IMR-90 (cell line): ENCODE measurements around the gene NPTX1. TPM values are rescaled to one million over a fixed set of nuclear protein-coding genes. Genes with fewer than 3 reads are reported as not detected.

Source experiments
- ATAC-seq: fragments of 200-7000 bp; cut with Tn5 transposase; 2 replicates; pipeline ENCODE4 v1.9.1; 2020; ENCODE audit warnings: low read depth, mild to moderate bottlenecking, moderate library complexity
- BruUV-seq: library from RNA; stranded (reverse); fragments of 400-500 nt; replicated peaks from 2 replicates; lab custom pipeline; 2021; lab: Mats Ljungman, UMichigan
- CTCF ChIA-PET: fragments of 300-600 bp; formaldehyde crosslinking; extraction: SDS; loops from one replicate; lab custom pipeline; 2021; ENCODE audit warnings: antibody characterized with exemption; lab: Yijun Ruan, JAX
- POLR2A ChIA-PET: fragments of 300-600 bp; sonication (Branson Sonifier 250); formaldehyde crosslinking; loops from one replicate; lab custom pipeline; 2022; ENCODE audit warnings: antibody characterized with exemption; ENCODE audit not compliant: unreplicated experiment; lab: Charles Lee
- DNase-seq: peaks from one replicate; pipeline ENCODE4 v3.0.0; 2013
- H2AFZ ChIP-seq: replicated peaks from 2 replicates; pipeline ENCODE3; 2013; ENCODE audit warnings: low read length, mild to moderate bottlenecking; ENCODE audit not compliant: poor library complexity
- H2AK5ac ChIP-seq: 2 replicates; pipeline ENCODE4 v1.6.1; 2013; ENCODE audit warnings: low read depth, low read length, inconsistent platforms
- H2AK9ac ChIP-seq: replicated peaks from 2 replicates; pipeline ENCODE3; 2013; ENCODE audit warnings: mild to moderate bottlenecking, low read depth, low read length, moderate library complexity; ENCODE audit not compliant: poor library complexity
- H2BK120ac ChIP-seq: 2 replicates; pipeline ENCODE4 v1.6.1; 2013; ENCODE audit warnings: low read depth, low read length, inconsistent platforms
- H2BK15ac ChIP-seq: 3 replicates; pipeline ENCODE4 v1.6.1; 2013; ENCODE audit warnings: low read depth, low read length, inconsistent platforms
- H2BK20ac ChIP-seq: 2 replicates; pipeline ENCODE4 v1.6.1; 2013; ENCODE audit warnings: low read depth, mild to moderate bottlenecking, inconsistent platforms, low read length, moderate library complexity
- H2BK5ac ChIP-seq: 2 replicates; pipeline ENCODE4 v1.6.1; 2013; ENCODE audit warnings: mild to moderate bottlenecking, low read depth, low read length, inconsistent platforms; ENCODE audit not compliant: poor library complexity, severe bottlenecking
- H3K14ac ChIP-seq: replicated peaks from 2 replicates; pipeline ENCODE4 v1.6.1; 2013; ENCODE audit warnings: low read depth, low read length, inconsistent platforms
- H3K18ac ChIP-seq: 2 replicates; pipeline ENCODE4 v1.6.1; 2013; ENCODE audit warnings: low read depth, low read length, control low read depth
- H3K23ac ChIP-seq: 2 replicates; pipeline ENCODE4 v1.6.1; 2013; ENCODE audit warnings: low read depth, low read length, inconsistent platforms
- H3K27ac ChIP-seq: 2 replicates; pipeline ENCODE4 v1.5.1; 2013; ENCODE audit warnings: mild to moderate bottlenecking, control low read depth, low read length; ENCODE audit not compliant: insufficient read depth
- H3K27me3 ChIP-seq: 2 replicates; pipeline ENCODE4 v1.6.1; 2013; ENCODE audit warnings: low read length; ENCODE audit not compliant: control insufficient read depth, insufficient read depth
- H3K36me3 ChIP-seq: 2 replicates; pipeline ENCODE4 v1.6.1; 2013; ENCODE audit warnings: low read length, mixed read lengths; ENCODE audit not compliant: control insufficient read depth, insufficient read depth
- H3K4ac ChIP-seq: 2 replicates; pipeline ENCODE4 v1.6.1; 2013; ENCODE audit warnings: low read depth, low read length, inconsistent platforms
- H3K4me1 ChIP-seq: 2 replicates; pipeline ENCODE4 v1.6.1; 2013; ENCODE audit warnings: low read length, mixed read lengths; ENCODE audit not compliant: control insufficient read depth, insufficient read depth
- H3K4me2 ChIP-seq: 2 replicates; pipeline ENCODE4 v1.6.1; 2013; ENCODE audit warnings: low read depth, mild to moderate bottlenecking, control low read depth, low read length, moderate library complexity
- H3K4me3 ChIP-seq: 2 replicates; pipeline ENCODE4 v1.5.1; 2013; ENCODE audit warnings: low read depth, mild to moderate bottlenecking, control low read depth, low read length, moderate library complexity; ENCODE audit not compliant: insufficient read depth
- H3K56ac ChIP-seq: 2 replicates; pipeline ENCODE4 v1.6.1; 2013; ENCODE audit warnings: low read length, inconsistent platforms; ENCODE audit not compliant: insufficient read depth; ENCODE audit errors: extremely low read depth
- H3K79me1 ChIP-seq, 2 experiments: 2 replicates each; pipeline ENCODE4 v1.6.1; 2013; ENCODE audit warnings: low read length in 2 of 2, inconsistent platforms in 1 of 2, low read depth in 1 of 2
- H3K9ac ChIP-seq: 2 replicates; pipeline ENCODE4 v1.6.1; 2013; ENCODE audit warnings: low read depth, low read length, control low read depth
- H3K9me1 ChIP-seq: 2 replicates; pipeline ENCODE4 v1.6.1; 2013; ENCODE audit warnings: low read length, inconsistent platforms; ENCODE audit not compliant: insufficient read depth
- H3K9me3 ChIP-seq: 2 replicates; pipeline ENCODE4 v1.6.1; 2013; ENCODE audit warnings: low read length; ENCODE audit not compliant: control insufficient read depth, insufficient read depth
- H4K20me1 ChIP-seq: 2 replicates; pipeline ENCODE4 v1.6.1; 2013; ENCODE audit warnings: low read length, inconsistent platforms; ENCODE audit not compliant: insufficient read depth
- H4K5ac ChIP-seq: 2 replicates; pipeline ENCODE4 v1.6.1; 2013; ENCODE audit warnings: mild to moderate bottlenecking, low read depth, low read length, control low read depth
- H4K8ac ChIP-seq, 2 experiments: 2 replicates each; pipeline ENCODE4 v1.6.1; 2013; ENCODE audit warnings: low read depth in 2 of 2, low read length in 2 of 2, control low read depth in 1 of 2, inconsistent platforms in 1 of 2
- H4K91ac ChIP-seq: 2 replicates; pipeline ENCODE4 v1.6.1; 2013; ENCODE audit warnings: low read depth, low read length, inconsistent platforms; ENCODE audit not compliant: insufficient read depth
- BHLHE40 ChIP-seq: fragments of 150-350 bp; IDR thresholded peaks from 2 replicates; pipeline ENCODE4 v1.6.1; 2016; ENCODE audit warnings: mild to moderate bottlenecking, low read depth, low read length
- CEBPB ChIP-seq: IDR thresholded peaks from 2 replicates; pipeline ENCODE4 v1.6.1; 2012; ENCODE audit warnings: low read depth, low read length, improper control_type of control experiment
- CHD1 ChIP-seq: IDR thresholded peaks from 2 replicates; pipeline ENCODE4 v1.6.1; 2012; ENCODE audit warnings: low read depth, low read length, improper control_type of control experiment
- CTCF ChIP-seq: conservative IDR thresholded peaks from 2 replicates; pipeline ENCODE4 v1.5.1; 2012; ENCODE audit warnings: mild to moderate bottlenecking, low read depth, low read length, improper control_type of control experiment
- FOS ChIP-seq: fragments of 150-350 bp; IDR thresholded peaks from 2 replicates; pipeline ENCODE4 v1.6.1; 2016; ENCODE audit warnings: low read depth, low read length
- MAFK ChIP-seq: IDR thresholded peaks from 2 replicates; pipeline ENCODE4 v1.6.1; 2012; ENCODE audit warnings: low read depth, low read length, improper control_type of control experiment
- MAZ ChIP-seq: IDR thresholded peaks from 2 replicates; pipeline ENCODE4 v1.6.1; 2012; ENCODE audit warnings: low read depth, mild to moderate bottlenecking, low read length, improper control_type of control experiment, moderate library complexity, borderline replicate concordance
- MXI1 ChIP-seq: IDR thresholded peaks from 2 replicates; pipeline ENCODE4 v1.6.1; 2012; ENCODE audit warnings: low read depth, mild to moderate bottlenecking, low read length, moderate library complexity, borderline replicate concordance
- NFE2L2 ChIP-seq: fragments of 150-350 bp; IDR thresholded peaks from 2 replicates; pipeline ENCODE4 v1.6.1; 2016; ENCODE audit warnings: low read depth, mild to moderate bottlenecking, low read length
- POLR2A ChIP-seq: IDR thresholded peaks from 2 replicates; pipeline ENCODE4 v1.6.1; 2012; ENCODE audit warnings: mild to moderate bottlenecking, low read depth, low read length
- RAD21 ChIP-seq: IDR thresholded peaks from 2 replicates; pipeline ENCODE4 v1.6.1; 2012; ENCODE audit warnings: low read length, improper control_type of control experiment
- RCOR1 ChIP-seq: IDR thresholded peaks from 2 replicates; pipeline ENCODE4 v1.6.1; 2012; ENCODE audit warnings: mild to moderate bottlenecking, low read length, improper control_type of control experiment; ENCODE audit not compliant: insufficient replicate concordance
- RFX5 ChIP-seq: IDR thresholded peaks from 2 replicates; pipeline ENCODE4 v1.8.0; 2012; ENCODE audit warnings: low read depth, mild to moderate bottlenecking, low read length, moderate library complexity
- SMC3 ChIP-seq: fragments of 150-350 bp; IDR thresholded peaks from 2 replicates; pipeline ENCODE4 v1.6.1; 2016; ENCODE audit warnings: low read depth, mild to moderate bottlenecking, antibody characterized with exemption, low read length, moderate library complexity
- WGBS, 2 experiments: methylation state at CpG; one replicate each; pipeline versions ENCODE4 v1.1.5 to v1.1.7; 2013; ENCODE audit warnings: missing lambda C conversion rate in 2 of 2; ENCODE audit not compliant: insufficient read length in 1 of 2; ENCODE audit errors: extremely low coverage in 2 of 2; 5-methylcytosine and 5-hydroxymethylcytosine counted together
- dilution Hi-C: fragments of 300-500 bp; cut with HindIII; formaldehyde crosslinking; loops from one replicate; pipeline ENCODE4 v1.14.3; 2018; ENCODE audit warnings: low sequenced_read_pairs; ENCODE audit not compliant: unreplicated experiment
- in situ Hi-C: fragments of 300-500 bp; cut with MboI; formaldehyde crosslinking; loops from 3 replicates; pipeline ENCODE4 v1.14.3; 2019; ENCODE audit warnings: low sequenced_read_pairs, inconsistent platforms, mixed read lengths
- intact Hi-C: fragments of 100-400 bp; cut with micrococcal nuclease; formaldehyde crosslinking; loops from 2 replicates; pipeline ENCODE4 v1.10.0; 2022
- polyA plus RNA-seq, 3 experiments: library from polyadenylated mRNA; depleted of rRNA; stranded (reverse); fragments of >200 nt; gene quantifications; 2 replicates each; pipeline ENCODE4 v1.2.3, GENCODE V29; 2012; ENCODE audit warnings: low replicate concordance in 1 of 3
- total RNA-seq: library from RNA; depleted of rRNA; stranded (reverse); fragments of >200 nt; gene quantifications from 2 replicates; pipeline ENCODE4 v1.2.3, GENCODE V29; 2012
- TF ChIP-seq, protein P1 (sequence below): fragments of 150-350 bp; IDR thresholded peaks from 2 replicates; pipeline ENCODE4 v1.6.1; 2016; ENCODE audit warnings: low read depth, mild to moderate bottlenecking, low read length, moderate library complexity, borderline replicate concordance

NPTX1 gene
- total and polyA plus RNA-seq, 2 of the 4 experiments (the other 2 are of a cell fraction): 20.8 to 39.5 TPM

GRCh38 chr17:80474231-80474960 is 2.0 kb downstream of the NPTX1 start:
- H2BK5ac ChIP-seq: no peak overlapping the region
- POLR2A ChIA-PET: no interaction called here
- in situ Hi-C loops (no loop called here), intact Hi-C loops (loop anchor here (5.0 to 10.0 kb wide), 2 partner anchors 47 to 380 kb away; no protein-coding TSS in a partner anchor), dilution Hi-C loops (no loop called here)
- no peak overlapping the region for H2BK20ac ChIP-seq
- WGBS, 2 experiments: 2% methylated on average over 8 of the region's 16 CpGs; no CpG with 5 or more reads in 1 of the 2 experiments
- H3K4me2 ChIP-seq: peak overlapping the region; percentile 18
- no peak overlapping the region for H4K91ac ChIP-seq
- peak overlapping the region; percentile 31 for H3K4me3 ChIP-seq
- H3K79me1 ChIP-seq: peaks cover 0 to 15% of the 10 kb centered on the region in 2 experiments; a peak in 1 of 4 replicates
- H4K20me1 ChIP-seq: peaks cover 44% of the 10 kb centered on the region
- peak overlapping the region; percentile 37 for H2AK9ac ChIP-seq
- H3K4me1 ChIP-seq: peaks cover 4% of the 10 kb centered on the region; the same call in 1 of the 2 replicates
- no peak overlapping the region for H3K4ac ChIP-seq
- DNase-seq (peak; percentile 53), ATAC-seq (peak; percentile 28)
- H3K23ac ChIP-seq: no peak overlapping the region
- no peak overlapping the region for H4K8ac ChIP-seq
- no peak overlapping the region for H4K5ac ChIP-seq
- CTCF ChIA-PET: interaction anchor here (1.0 kb wide), 1 partner anchor 452 kb away, joined by 4 read pairs; no protein-coding TSS in a partner anchor
- no TSS peak for BruUV-seq
- H2BK15ac ChIP-seq: no peak overlapping the region
- peak overlapping the region; percentile 46 for H2AFZ ChIP-seq
- no peak overlapping the region for H3K27ac ChIP-seq
- 0 out of 2 replicates have a peak, but pooled peaks cover under 1% of the 10 kb centered on the region for H3K36me3 ChIP-seq
- H2AK5ac ChIP-seq: no peak overlapping the region
- H3K9me3 ChIP-seq: no peaks in the 10 kb centered on the region
- no peak overlapping the region for H3K9ac ChIP-seq
- no peak overlapping the region; the same call in 1 of the 2 replicates for H3K14ac ChIP-seq
- H3K27me3 ChIP-seq: peaks cover 39% of the 10 kb centered on the region
- no peak overlapping the region for H2BK120ac ChIP-seq
- no peak overlapping the region; the same call in 1 of the 2 replicates for H3K56ac ChIP-seq
- H3K18ac ChIP-seq: no peak overlapping the region
- H3K9me1 ChIP-seq: peaks cover 2% of the 10 kb centered on the region; the same call in 1 of the 2 replicates
- TF ChIP-seq MAZ: no peak; the same call in 1 of the 2 replicates
- no peak for TF ChIP-seq FOS
- TF ChIP-seq RAD21: no peak; the same call in 1 of the 2 replicates
- TF ChIP-seq MAFK: no peak
- TF ChIP-seq MXI1: no peak
- no peak for TF ChIP-seq NFE2L2
- TF ChIP-seq, protein P1, sequence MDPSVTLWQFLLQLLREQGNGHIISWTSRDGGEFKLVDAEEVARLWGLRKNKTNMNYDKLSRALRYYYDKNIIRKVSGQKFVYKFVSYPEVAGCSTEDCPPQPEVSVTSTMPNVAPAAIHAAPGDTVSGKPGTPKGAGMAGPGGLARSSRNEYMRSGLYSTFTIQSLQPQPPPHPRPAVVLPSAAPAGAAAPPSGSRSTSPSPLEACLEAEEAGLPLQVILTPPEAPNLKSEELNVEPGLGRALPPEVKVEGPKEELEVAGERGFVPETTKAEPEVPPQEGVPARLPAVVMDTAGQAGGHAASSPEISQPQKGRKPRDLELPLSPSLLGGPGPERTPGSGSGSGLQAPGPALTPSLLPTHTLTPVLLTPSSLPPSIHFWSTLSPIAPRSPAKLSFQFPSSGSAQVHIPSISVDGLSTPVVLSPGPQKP: no peak
- TF ChIP-seq CTCF: peak; percentile 24
- TF ChIP-seq CEBPB: no peak
- no peak for TF ChIP-seq POLR2A
- no peak for TF ChIP-seq RFX5
- no peak for TF ChIP-seq BHLHE40
- TF ChIP-seq RCOR1: no peak
- no peak for TF ChIP-seq CHD1
- TF ChIP-seq SMC3: no peak
